Hepatocyte (in vitro differentiated cells): Measurements from ENCODE around the gene CHST3.

ENCODE experiments used
- EZH2 ChIP-seq: fragments of 200-600 bp; sonication (generic); IDR thresholded peaks from 2 replicates; pipeline ENCODE4 v1.6.1; 2016; ENCODE audit warnings: antibody characterized with exemption, mild to moderate bottlenecking, borderline replicate concordance
- TF ChIP-seq, protein P1 (sequence below): fragments of 200-600 bp; sonication (generic); IDR thresholded peaks from 2 replicates; pipeline ENCODE4 v1.5.1; 2016; ENCODE audit warnings: antibody characterized with exemption, mild to moderate bottlenecking; ENCODE audit not compliant: poor library complexity

DNA sequence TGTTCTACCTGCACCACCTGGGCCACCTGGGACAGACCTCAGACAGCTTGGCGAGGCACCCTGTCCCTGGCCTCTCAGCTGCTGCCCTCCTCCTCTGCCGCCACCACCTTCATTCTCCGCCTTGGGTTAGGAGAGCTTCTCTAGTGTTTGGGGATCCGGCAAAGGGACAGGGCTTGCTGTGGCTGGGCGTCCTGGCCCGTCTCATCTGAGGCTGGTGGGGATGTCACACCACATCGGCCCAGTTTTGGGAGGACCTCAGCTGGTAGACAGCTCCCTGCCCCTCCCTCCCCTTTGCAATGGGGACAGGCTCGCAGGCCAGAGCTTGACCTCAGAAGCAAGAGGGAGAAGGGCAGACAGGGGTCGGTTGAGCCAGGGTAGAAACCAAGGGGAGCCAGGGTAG, 97.7 kb downstream of the CHST3 start:
- TF ChIP-seq, protein P1, sequence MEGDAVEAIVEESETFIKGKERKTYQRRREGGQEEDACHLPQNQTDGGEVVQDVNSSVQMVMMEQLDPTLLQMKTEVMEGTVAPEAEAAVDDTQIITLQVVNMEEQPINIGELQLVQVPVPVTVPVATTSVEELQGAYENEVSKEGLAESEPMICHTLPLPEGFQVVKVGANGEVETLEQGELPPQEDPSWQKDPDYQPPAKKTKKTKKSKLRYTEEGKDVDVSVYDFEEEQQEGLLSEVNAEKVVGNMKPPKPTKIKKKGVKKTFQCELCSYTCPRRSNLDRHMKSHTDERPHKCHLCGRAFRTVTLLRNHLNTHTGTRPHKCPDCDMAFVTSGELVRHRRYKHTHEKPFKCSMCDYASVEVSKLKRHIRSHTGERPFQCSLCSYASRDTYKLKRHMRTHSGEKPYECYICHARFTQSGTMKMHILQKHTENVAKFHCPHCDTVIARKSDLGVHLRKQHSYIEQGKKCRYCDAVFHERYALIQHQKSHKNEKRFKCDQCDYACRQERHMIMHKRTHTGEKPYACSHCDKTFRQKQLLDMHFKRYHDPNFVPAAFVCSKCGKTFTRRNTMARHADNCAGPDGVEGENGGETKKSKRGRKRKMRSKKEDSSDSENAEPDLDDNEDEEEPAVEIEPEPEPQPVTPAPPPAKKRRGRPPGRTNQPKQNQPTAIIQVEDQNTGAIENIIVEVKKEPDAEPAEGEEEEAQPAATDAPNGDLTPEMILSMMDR = no peak
- no peak for TF ChIP-seq EZH2
